Neuronal stem cell (in vitro differentiated cells): Measurements from ENCODE around the gene ACSL6.
A peak's percentile ranks its signal among the peaks of the same experiment; 100 is the strongest.

ENCODE experiments used
- DNase-seq: peaks from one replicate; pipeline ENCODE4 v3.0.0-alpha.2; 2013; ENCODE audit warnings: low spot score
- H2AFZ ChIP-seq: one replicate; pipeline ENCODE4 v1.6.1; 2013; ENCODE audit warnings: mild to moderate bottlenecking, low read length, inconsistent platforms
- H2AK5ac ChIP-seq: 2 replicates; pipeline ENCODE4 v1.6.1; 2013; ENCODE audit warnings: low read depth, mild to moderate bottlenecking, inconsistent platforms, low read length, moderate library complexity, mixed read lengths
- H2BK120ac ChIP-seq: 2 replicates; pipeline ENCODE4 v1.6.1; 2013; ENCODE audit warnings: low read depth, mild to moderate bottlenecking, inconsistent platforms, low read length, moderate library complexity, mixed read lengths
- H2BK12ac ChIP-seq: one replicate; pipeline ENCODE4 v1.6.1; 2013; ENCODE audit warnings: low read length, inconsistent platforms
- H2BK15ac ChIP-seq: 2 replicates; pipeline ENCODE4 v1.6.1; 2013; ENCODE audit warnings: mild to moderate bottlenecking, low read length, inconsistent platforms, mixed read lengths
- H2BK5ac ChIP-seq: one replicate; pipeline ENCODE4 v1.6.1; 2013; ENCODE audit warnings: inconsistent platforms, mild to moderate bottlenecking, low read length, moderate library complexity
- H3K14ac ChIP-seq: one replicate; pipeline ENCODE4 v1.6.1; 2013; ENCODE audit warnings: low read length, inconsistent platforms
- H3K18ac ChIP-seq: 2 replicates; pipeline ENCODE4 v1.6.1; 2013; ENCODE audit warnings: low read length, inconsistent platforms
- H3K23ac ChIP-seq: 2 replicates; pipeline ENCODE4 v1.6.1; 2013; ENCODE audit warnings: low read depth, mild to moderate bottlenecking, mixed read lengths, low read length, inconsistent platforms; ENCODE audit not compliant: poor library complexity
- H3K27ac ChIP-seq: replicated peaks from 3 replicates; pipeline ENCODE4 v1.5.1; 2013; ENCODE audit warnings: low read length, inconsistent platforms
- H3K27me3 ChIP-seq, 3 experiments: 2 replicates each; pipeline ENCODE4 v1.6.1; 2013; ENCODE audit warnings: low read length in 3 of 3, mild to moderate bottlenecking in 2 of 3, inconsistent platforms in 1 of 3, low read depth in 1 of 3, mixed read lengths in 1 of 3, moderate library complexity in 1 of 3; ENCODE audit not compliant: control insufficient read depth in 3 of 3, insufficient read depth in 3 of 3
- H3K36me3 ChIP-seq, 2 donors: replicated peaks in 1 of 2; 2 replicates each; pipeline ENCODE4 v1.6.1; 2013; ENCODE audit warnings: low read length in 2 of 2; ENCODE audit not compliant: control insufficient read depth in 2 of 2, insufficient read depth in 2 of 2
- H3K4ac ChIP-seq: 2 replicates; pipeline ENCODE4 v1.6.1; 2013; ENCODE audit warnings: inconsistent platforms, mild to moderate bottlenecking, low read length, moderate library complexity
- H3K4me1 ChIP-seq, 2 donors: 1 replicate in 1 of 2; 2 replicates in 1 of 2; pipeline ENCODE4 v1.6.1; 2013; ENCODE audit warnings: low read length in 2 of 2, low read depth in 1 of 2; ENCODE audit not compliant: control insufficient read depth in 2 of 2, insufficient read depth in 1 of 2
- H3K4me2 ChIP-seq: one replicate; pipeline ENCODE4 v1.6.1; 2013; ENCODE audit warnings: mild to moderate bottlenecking, low read length, inconsistent platforms; ENCODE audit not compliant: insufficient read depth, poor library complexity, severe bottlenecking
- H3K4me3 ChIP-seq, 2 donors: 2 replicates each; pipeline ENCODE4 v1.5.1; 2013; ENCODE audit warnings: low read length in 2 of 2, mild to moderate bottlenecking in 2 of 2, inconsistent platforms in 1 of 2, moderate library complexity in 1 of 2
- H3K79me1 ChIP-seq: one replicate; pipeline ENCODE4 v1.6.1; 2013; ENCODE audit warnings: low read depth, mild to moderate bottlenecking, inconsistent platforms, low read length, moderate library complexity
- H3K9ac ChIP-seq: one replicate; pipeline ENCODE4 v1.6.1; 2013; ENCODE audit warnings: mild to moderate bottlenecking, low read depth, low read length, inconsistent platforms; ENCODE audit not compliant: poor library complexity
- H3K9me3 ChIP-seq, 2 donors: replicated peaks in 1 of 2; 2 replicates each; pipeline versions ENCODE3 to v1.6.1; 2013; ENCODE audit warnings: low read length in 2 of 2, mild to moderate bottlenecking in 2 of 2, inconsistent platforms in 1 of 2, low read depth in 1 of 2, mixed read lengths in 1 of 2, moderate library complexity in 1 of 2; ENCODE audit not compliant: control insufficient read depth in 2 of 2, insufficient read depth in 1 of 2
- H4K8ac ChIP-seq: one replicate; pipeline ENCODE4 v1.6.1; 2013; ENCODE audit warnings: low read depth, mild to moderate bottlenecking, inconsistent platforms, low read length, moderate library complexity
- H4K91ac ChIP-seq: one replicate; pipeline ENCODE4 v1.6.1; 2013; ENCODE audit warnings: low read length, low read depth, mild to moderate bottlenecking, inconsistent platforms; ENCODE audit not compliant: poor library complexity
- WGBS, 2 donors: extraction: QIAGEN DNeasy Blood & Tissue Kit; methylation state at CpG; one replicate each; pipeline ENCODE4 v1.1.7; 2013; ENCODE audit warnings: missing lambda C conversion rate in 2 of 2, mixed read lengths in 1 of 2; ENCODE audit not compliant: insufficient read length in 2 of 2, insufficient replicate concordance in 1 of 2; ENCODE audit errors: extremely low coverage in 2 of 2; 5-methylcytosine and 5-hydroxymethylcytosine counted together

Gene ACSL6

GRCh38 chr5:132059043-132059695 lies 47.7 kb upstream of the ACSL6 start:
- no peak overlapping the region for H3K23ac ChIP-seq
- no CpG with 5 or more reads among the region's 9 CpGs for WGBS, 2 donors
- H3K27ac ChIP-seq, result no peak overlapping the region
- H3K4me2 ChIP-seq, result no peak overlapping the region
- H2AK5ac ChIP-seq, result no peak overlapping the region
- no peak overlapping the region for H2BK120ac ChIP-seq
- no peak for DNase-seq
- H3K18ac ChIP-seq, result no peak overlapping the region
- no peak overlapping the region for H3K4ac ChIP-seq
- H2AFZ ChIP-seq, result no peak overlapping the region
- H3K36me3 ChIP-seq, result no peaks in the 10 kb centered on the region
- no peaks in the 10 kb centered on the region for H3K79me1 ChIP-seq
- H3K27me3 ChIP-seq, result no peaks in the 10 kb centered on the region
- no peak overlapping the region for H4K8ac ChIP-seq
- no peaks in the 10 kb centered on the region for H3K9me3 ChIP-seq
- H4K91ac ChIP-seq, result no peak overlapping the region
- no peak overlapping the region for H2BK15ac ChIP-seq
- peak overlapping the region in 1 of 2 donors; percentile 6 for H3K4me3 ChIP-seq
- no peak overlapping the region for H2BK5ac ChIP-seq
- no peak overlapping the region for H2BK12ac ChIP-seq
- H3K9ac ChIP-seq, result no peak overlapping the region
- no peak overlapping the region for H3K14ac ChIP-seq
- no peaks in the 10 kb centered on the region for H3K4me1 ChIP-seq

- Histone ChIP-seq H3K4ac (no peak overlapping the region), H3K79me1 (no peaks in the 10 kb centered on the region), H3K9me3 (no peaks in the 10 kb centered on the region), H3K23ac (no peak overlapping the region), H2AK5ac (no peak overlapping the region), H3K9ac (no peak overlapping the region), H3K27me3 (no peaks in the 10 kb centered on the region), H3K27ac (no peak overlapping the region), H3K4me3 (no peak overlapping the region), H3K36me3 (no peaks in the 10 kb centered on the region), H3K18ac (no peak overlapping the region), H3K4me1 (no peaks in the 10 kb centered on the region), H2BK15ac (no peak overlapping the region), H3K4me2 (no peak overlapping the region), H3K14ac (no peak overlapping the region), H2BK5ac (no peak overlapping the region), H2BK12ac (no peak overlapping the region), H4K91ac (no peak overlapping the region), H4K8ac (no peak overlapping the region), H2AFZ (no peak overlapping the region), H2BK120ac (no peak overlapping the region)
- WGBS, 2 donors, result no CpG with 5 or more reads among the region's 7 CpGs
- no peak for DNase-seq
Observed at GRCh38 chr5:132058646-132059042, 47.2 kb upstream of the ACSL6 start.

- H2BK12ac ChIP-seq, result no peak overlapping the region
- no peaks in the 10 kb centered on the region for H3K9me3 ChIP-seq
- H2AFZ ChIP-seq, result no peak overlapping the region
- H3K14ac ChIP-seq, result no peak overlapping the region
- H2BK15ac ChIP-seq, result no peak overlapping the region
- no peak overlapping the region for H3K27ac ChIP-seq
- H4K8ac ChIP-seq, result no peak overlapping the region
- H3K4me2 ChIP-seq, result no peak overlapping the region
- H4K91ac ChIP-seq, result no peak overlapping the region
- H3K23ac ChIP-seq, result no peak overlapping the region
- H3K79me1 ChIP-seq, result no peaks in the 10 kb centered on the region
- no peak overlapping the region for H2BK5ac ChIP-seq
- no peaks in the 10 kb centered on the region for H3K4me1 ChIP-seq
- H3K4ac ChIP-seq, result no peak overlapping the region
- H3K18ac ChIP-seq, result no peak overlapping the region
- H2AK5ac ChIP-seq, result no peak overlapping the region
- no peak overlapping the region for H3K4me3 ChIP-seq
- no peak overlapping the region for H3K9ac ChIP-seq
- H3K27me3 ChIP-seq, result no peaks in the 10 kb centered on the region
- H2BK120ac ChIP-seq, result no peak overlapping the region
- WGBS, 2 donors, result no CpG with 5 or more reads among the region's 12 CpGs
- DNase-seq, result no peak
- no peaks in the 10 kb centered on the region for H3K36me3 ChIP-seq
Observed at GRCh38 chr5:132057498-132058255, 46.2 kb upstream of the ACSL6 start.

GRCh38 chr5:132056610-132057497 lies 45.4 kb upstream of the ACSL6 start:
- no CpG with 5 or more reads among the region's 14 CpGs for WGBS, 2 donors
- H4K91ac ChIP-seq, result no peak overlapping the region

More at GRCh38 chr5:132056610-132057497, 45.4 kb upstream of the ACSL6 start:
- Histone ChIP-seq H4K8ac (no peak overlapping the region), H3K4me3 (no peak overlapping the region), H3K14ac (no peak overlapping the region), H3K9ac (no peak overlapping the region), H3K9me3 (no peaks in the 10 kb centered on the region), H2BK12ac (no peak overlapping the region), H3K27me3 (no peaks in the 10 kb centered on the region), H3K79me1 (no peaks in the 10 kb centered on the region), H3K23ac (no peak overlapping the region), H2BK120ac (no peak overlapping the region), H3K36me3 (no peaks in the 10 kb centered on the region), H2AK5ac (no peak overlapping the region), H2BK15ac (no peak overlapping the region), H2AFZ (no peak overlapping the region), H3K27ac (no peak overlapping the region), H3K4me2 (no peak overlapping the region), H3K18ac (peak overlapping the region; percentile 36), H2BK5ac (no peak overlapping the region), H3K4me1 (no peaks in the 10 kb centered on the region), H3K4ac (no peak overlapping the region)
- DNase-seq, result no peak
